HL-60/S4 treated with phorbol 12-myristate 13-acetate at 8.2 ng/mL for 4 days and 3 days (cell line): ENCODE results near the gene NR3C2.
"Not testable (repeated sequence)": the region's sequence is repeated elsewhere in the genome, so short reads cannot be mapped to it uniquely, and the experiment has no call there.

Experiments used
- in situ Hi-C: fragments of 300-500 bp; cut with MboI; formaldehyde crosslinking; loops from 2 replicates; pipeline ENCODE4 v1.15.0; 2022; ENCODE audit warnings: low sequenced_read_pairs

Gene NR3C2

GRCh38 chr4:148225639-148226038 lies 216.6 kb downstream of the NR3C2 start:
- in situ Hi-C loops: no loop called here

DNA sequence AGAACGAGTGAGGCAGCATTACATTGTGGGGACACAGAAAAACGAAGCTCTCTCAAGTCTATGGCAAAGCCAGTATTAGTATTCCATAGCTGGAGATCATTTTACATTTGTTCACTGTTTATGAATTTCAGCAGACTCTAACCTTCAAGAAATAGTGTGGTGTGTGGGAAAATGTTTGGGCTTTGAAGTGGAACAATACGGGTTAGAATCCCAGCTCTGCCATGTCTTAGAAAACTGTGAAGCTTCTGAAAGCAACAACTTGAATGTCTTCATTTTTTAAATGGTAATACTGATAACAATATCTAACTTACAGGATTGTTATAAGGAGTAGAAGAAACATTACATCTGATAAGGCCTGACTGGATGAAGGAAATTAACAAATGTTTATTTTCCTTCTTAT lies 217.7 kb downstream of the NR3C2 start:
- in situ Hi-C loops: no loop called here

DNA sequence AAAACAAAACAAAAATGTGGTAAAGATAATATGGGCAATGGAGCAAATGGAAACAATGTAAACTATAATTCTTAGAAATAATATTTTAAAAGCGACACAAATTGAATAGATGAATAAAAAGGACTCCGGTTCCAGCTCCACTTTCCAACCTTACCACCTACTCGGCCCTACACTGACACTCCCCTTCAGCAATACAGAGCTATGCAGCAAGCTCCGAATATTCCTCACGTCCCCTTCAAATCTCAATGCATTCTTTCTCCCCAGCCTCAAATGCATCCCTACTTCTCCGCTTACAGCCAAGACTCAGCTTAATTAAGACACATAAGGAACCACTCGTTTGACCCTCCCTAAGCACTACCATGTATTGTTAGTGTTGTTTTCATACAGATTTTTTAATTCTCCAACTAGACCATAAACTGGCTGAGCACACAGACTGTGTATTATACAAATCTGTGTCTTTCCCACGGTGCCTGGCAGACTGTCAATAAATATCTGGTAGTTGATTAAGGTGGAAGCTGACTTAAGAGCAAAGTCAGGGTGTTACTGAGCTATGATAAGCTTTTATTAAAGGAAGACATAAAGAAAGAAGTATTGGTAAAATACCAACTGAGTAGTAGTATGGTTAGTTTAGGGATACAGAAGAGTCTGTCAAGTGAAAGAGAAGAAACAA lies 219.1 kb downstream of the NR3C2 start:
- in situ Hi-C loops: no loop called here

DNA sequence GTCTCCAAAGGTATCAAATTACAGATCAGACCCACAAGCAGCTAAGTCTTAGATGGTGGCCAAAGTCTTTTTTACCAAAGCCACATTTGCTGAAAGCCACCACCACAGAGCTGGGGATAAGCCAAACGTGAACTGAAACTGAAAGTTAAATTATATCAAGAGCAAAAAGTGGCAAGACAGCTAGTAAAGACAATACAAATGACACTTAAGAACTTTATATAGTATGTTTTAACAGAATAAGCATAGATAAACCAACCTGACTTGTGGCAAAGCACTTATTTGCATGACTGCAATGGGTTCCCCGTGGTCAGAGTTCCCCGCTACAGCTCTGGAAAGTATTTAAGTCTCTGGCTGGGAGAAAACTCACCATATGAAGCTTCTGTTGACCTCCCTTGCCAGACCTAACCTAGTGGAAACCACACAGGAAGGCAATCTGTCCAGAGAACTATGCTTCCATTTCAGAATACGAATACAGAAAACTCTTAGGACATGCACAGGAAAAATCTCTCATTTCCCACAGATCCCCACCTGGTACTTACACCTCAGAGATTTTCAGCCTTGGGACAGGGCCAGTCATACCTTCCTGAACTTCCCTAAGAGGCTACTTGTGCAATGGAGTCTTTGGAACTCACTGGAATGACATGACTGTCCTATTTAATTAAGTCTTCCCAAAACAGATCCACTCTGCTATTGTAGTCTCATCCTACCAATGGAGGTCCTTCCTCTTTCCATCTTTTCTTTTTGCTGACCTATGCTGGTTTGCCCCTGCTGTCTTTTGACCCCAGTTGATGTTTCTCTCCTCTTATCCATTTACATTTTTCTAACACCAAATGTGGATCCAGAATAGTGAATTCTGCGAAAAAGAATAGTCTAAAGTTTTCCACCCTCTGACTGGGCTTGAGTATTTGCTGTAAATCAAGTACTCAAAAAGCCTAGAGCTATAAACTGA lies 225.1 kb downstream of the NR3C2 start:
- in situ Hi-C loops: no loop called here

GRCh38 chr4:148216321-148216720 lies 225.9 kb downstream of the NR3C2 start:
- in situ Hi-C loops: no loop called here

DNA sequence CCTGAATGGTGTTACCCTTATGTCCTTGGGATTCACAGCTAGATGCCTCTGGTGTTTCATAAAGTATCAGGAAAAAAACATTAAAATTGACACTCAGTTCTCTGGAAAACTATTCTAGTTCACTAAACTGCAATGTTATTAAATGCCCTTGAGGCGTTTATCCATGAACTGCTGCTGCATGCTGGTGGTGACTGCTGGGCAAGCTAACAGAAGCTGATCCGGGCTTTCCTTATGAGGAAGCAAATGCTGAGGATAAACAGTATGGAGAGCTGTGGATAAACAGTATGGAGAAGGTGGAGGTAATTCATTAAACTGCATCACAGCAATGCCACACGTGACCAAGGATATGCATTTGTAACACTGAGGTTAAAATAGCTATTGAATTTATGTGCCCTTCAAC lies 227.0 kb downstream of the NR3C2 start:
- in situ Hi-C loops: no loop called here

DNA sequence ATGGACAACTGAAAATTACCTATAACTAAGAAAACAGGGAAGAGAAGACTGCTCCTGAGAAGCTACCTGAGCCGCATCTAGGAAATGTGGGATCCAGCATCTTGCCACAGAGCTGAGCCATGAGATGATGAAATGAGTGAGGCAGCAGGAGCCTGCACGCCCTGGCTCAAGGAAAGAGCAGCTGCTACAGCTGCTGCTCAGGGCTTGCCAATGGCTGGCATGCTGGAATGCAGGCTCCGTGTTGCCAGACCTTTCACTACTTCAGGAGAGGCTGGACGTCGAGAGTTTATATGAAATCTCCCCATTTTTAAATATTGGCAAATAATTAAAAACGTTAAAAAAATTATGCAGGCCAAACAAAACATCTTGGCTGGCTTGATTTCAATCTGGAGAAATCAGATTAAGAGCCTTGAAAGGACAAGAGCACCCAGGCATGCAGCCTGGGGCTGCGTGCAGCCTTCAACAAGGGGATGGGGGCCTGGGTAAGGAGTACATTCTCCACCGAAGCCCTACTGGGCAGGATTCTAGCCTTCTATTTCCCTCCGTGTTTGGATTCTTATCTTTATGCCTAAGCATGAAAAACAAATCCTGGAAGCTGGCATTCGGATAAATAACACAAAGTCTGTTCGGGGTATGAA lies 227.6 kb downstream of the NR3C2 start:
- in situ Hi-C loops: no loop called here

- in situ Hi-C loops: no loop called here
Measured at GRCh38 chr4:148211533-148211932, 230.7 kb downstream of the NR3C2 start.

DNA sequence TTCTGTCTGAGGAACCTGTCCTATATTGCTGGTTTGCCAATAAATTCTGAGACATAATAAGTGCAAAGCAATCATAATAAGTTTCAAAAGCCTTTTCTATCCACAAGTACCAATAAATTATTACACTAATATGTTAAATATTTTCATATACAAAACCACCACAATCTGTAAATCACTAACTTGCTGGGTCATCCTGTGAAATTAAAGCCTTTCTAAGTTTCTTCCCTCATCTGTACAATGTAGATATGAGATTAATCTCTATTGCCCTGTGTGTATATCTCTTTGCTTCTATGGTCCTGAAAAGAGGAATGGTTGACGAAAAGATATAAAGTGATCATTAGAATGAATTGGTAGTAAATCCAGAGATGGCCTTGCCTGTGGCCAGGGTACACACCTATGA lies 231.6 kb downstream of the NR3C2 start:
- in situ Hi-C loops: no loop called here

- in situ Hi-C loops: no loop called here
Measured at GRCh38 chr4:148207068-148207467, 235.1 kb downstream of the NR3C2 start.

- in situ Hi-C loops: no loop called here
Measured at GRCh38 chr4:148205476-148205875, 236.7 kb downstream of the NR3C2 start.

GRCh38 chr4:148204892-148205291 lies 237.3 kb downstream of the NR3C2 start:
- in situ Hi-C loops: no loop called here

- in situ Hi-C loops: no loop called here
Measured at GRCh38 chr4:148204171-148204570, 238.0 kb downstream of the NR3C2 start.

GRCh38 chr4:148203056-148203898 lies 238.9 kb downstream of the NR3C2 start:
- in situ Hi-C loops: no loop called here

- in situ Hi-C loops: no loop called here
Measured at GRCh38 chr4:148200960-148201359, 241.3 kb downstream of the NR3C2 start.

- in situ Hi-C loops: no loop called here
Measured at GRCh38 chr4:148196164-148196563, 246.1 kb downstream of the NR3C2 start.

GRCh38 chr4:148192526-148192925 lies 249.7 kb downstream of the NR3C2 start:
- in situ Hi-C loops: no loop called here

GRCh38 chr4:148187454-148188222 lies 254.6 kb downstream of the NR3C2 start:
- in situ Hi-C loops: not testable (repeated sequence)

DNA sequence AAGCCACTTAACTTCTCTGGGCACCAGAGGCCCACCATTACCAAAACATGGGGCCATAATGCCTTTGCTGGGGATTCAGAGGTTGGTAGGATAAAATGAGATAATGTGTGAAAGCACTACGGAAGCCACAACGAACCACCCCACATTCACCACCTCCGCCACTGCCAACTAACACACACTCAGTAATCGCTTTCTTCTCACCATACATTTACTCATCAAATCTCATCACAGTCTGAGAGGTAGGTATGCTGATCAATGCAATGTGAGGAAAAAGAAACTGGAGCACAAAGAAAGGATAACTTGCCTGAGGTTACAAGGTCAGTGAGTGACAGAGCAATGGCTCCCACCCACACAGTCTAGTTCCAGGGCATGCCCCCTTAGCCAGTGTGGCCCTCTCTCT lies 257.3 kb downstream of the NR3C2 start:
- in situ Hi-C loops: no loop called here
